Measurements from ENCODE around the gene OR52N4. TPM values are rescaled to one million over a fixed set of nuclear protein-coding genes. Genes with fewer than 3 reads are reported as not detected.

The OR52N4 gene
- total RNA-seq, result under 1 TPM in 1 of 2 donors, not detected in 1; 0.14 TPM
- polyA plus RNA-seq, result not detected

GRCh38 chr11:5753943-5754342 lies at the start of gene OR52N4:
TSS of gene OR52N4 (plus strand) at chr11:5754243. CDS start at chr11:5754741, 498 bp downstream.
- no peaks in the 10 kb centered on the region for H3K9me3 ChIP-seq (ENCODE audit: control insufficient read depth in 4 of 4, low read length in 3 of 4)
- H3K36me3 ChIP-seq (ENCODE audit: control insufficient read depth in 4 of 4, insufficient read depth in 3 of 4, low read depth in 1 of 4, low read length in 3 of 4), result no peaks in the 10 kb centered on the region
- TF ChIP-seq FOXA1 (IDR thresholded peaks at IDR 0.05) (no peak), FOXA2 (IDR thresholded peaks at IDR 0.05) (no peak), ZBTB33 (IDR thresholded peaks at IDR 0.05) (no peak), NR2F2 (IDR thresholded peaks at IDR 0.05) (no peak)
- no peak within 1 kb of the TSS for H3K27ac ChIP-seq (ENCODE audit: low read depth in 1 of 2, low read length in 2 of 2)
- H3K4me3 ChIP-seq (ENCODE audit: low read depth in 1 of 3, low read length in 3 of 3), result no peak within 1 kb of the TSS
- no peaks in the 10 kb centered on the region for H3K4me1 ChIP-seq (ENCODE audit: control insufficient read depth in 4 of 4, insufficient read depth in 4 of 4, low read length in 3 of 4)
- no peak for DNase-seq (ENCODE audit: low spot score)
- peaks cover 0 to 9% (median 0%) of the 10 kb centered on the region in 4 donors for H3K27me3 ChIP-seq (ENCODE audit: control insufficient read depth in 4 of 4, insufficient read depth in 4 of 4, low read length in 3 of 4)
- no peak within 1 kb of the TSS for H3K9ac ChIP-seq (ENCODE audit: low read depth in 1 of 2, low read length in 2 of 2)
- WGBS, result 92% methylated on average over 1 of the region's 1 CpG

DNA sequence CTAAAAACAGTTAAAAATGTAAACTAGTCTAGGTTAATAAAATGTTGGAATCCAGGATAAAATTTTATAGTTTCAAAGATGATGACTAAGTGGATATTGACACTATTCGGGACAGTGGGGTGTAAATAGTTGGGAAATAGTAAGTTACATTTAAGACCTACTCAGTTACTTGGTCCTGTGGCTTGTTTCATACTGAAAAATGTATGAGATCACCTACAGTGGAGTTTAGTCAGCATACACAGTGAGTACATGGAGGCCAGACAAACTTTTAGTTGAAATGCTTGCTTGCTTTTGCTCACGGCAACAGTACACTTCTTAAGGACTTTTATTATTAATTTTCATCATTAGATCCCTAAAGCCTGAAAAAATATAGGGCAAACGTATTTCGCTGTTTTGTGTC lies 48.4 kb upstream of the OR52N4 start:
- TF ChIP-seq GABPA (IDR thresholded peaks at IDR 0.05 in 1 of 2, conservative IDR thresholded peaks at IDR 0.05 in 1 of 2) (no peak), CTCF (IDR thresholded peaks at IDR 0.05; ENCODE audit: low read depth, low read length, missing input control) (no peak), SP1 (IDR thresholded peaks at IDR 0.05) (no peak), FOXA1 (IDR thresholded peaks at IDR 0.05) (no peak), RAD21 (IDR thresholded peaks at IDR 0.05) (no peak), HNF4A (conservative IDR thresholded peaks at IDR 0.05) (no peak), JUND (IDR thresholded peaks at IDR 0.05) (no peak), NR2F2 (IDR thresholded peaks at IDR 0.05) (no peak), ATF3 (IDR thresholded peaks at IDR 0.05) (no peak), EGR1 (IDR thresholded peaks at IDR 0.05; ENCODE audit: low read depth in 2 of 2) (no peak), TAF1 (conservative IDR thresholded peaks at IDR 0.05) (no peak), RXRA (IDR thresholded peaks at IDR 0.05) (no peak), YY1 (IDR thresholded peaks at IDR 0.05) (no peak), HNF4G (IDR thresholded peaks at IDR 0.05) (no peak), FOXA2 (IDR thresholded peaks at IDR 0.05) (no peak), MAX (IDR thresholded peaks at IDR 0.05) (no peak), ZBTB33 (IDR thresholded peaks at IDR 0.05) (no peak)
- TF ChIP-seq, protein P1, sequence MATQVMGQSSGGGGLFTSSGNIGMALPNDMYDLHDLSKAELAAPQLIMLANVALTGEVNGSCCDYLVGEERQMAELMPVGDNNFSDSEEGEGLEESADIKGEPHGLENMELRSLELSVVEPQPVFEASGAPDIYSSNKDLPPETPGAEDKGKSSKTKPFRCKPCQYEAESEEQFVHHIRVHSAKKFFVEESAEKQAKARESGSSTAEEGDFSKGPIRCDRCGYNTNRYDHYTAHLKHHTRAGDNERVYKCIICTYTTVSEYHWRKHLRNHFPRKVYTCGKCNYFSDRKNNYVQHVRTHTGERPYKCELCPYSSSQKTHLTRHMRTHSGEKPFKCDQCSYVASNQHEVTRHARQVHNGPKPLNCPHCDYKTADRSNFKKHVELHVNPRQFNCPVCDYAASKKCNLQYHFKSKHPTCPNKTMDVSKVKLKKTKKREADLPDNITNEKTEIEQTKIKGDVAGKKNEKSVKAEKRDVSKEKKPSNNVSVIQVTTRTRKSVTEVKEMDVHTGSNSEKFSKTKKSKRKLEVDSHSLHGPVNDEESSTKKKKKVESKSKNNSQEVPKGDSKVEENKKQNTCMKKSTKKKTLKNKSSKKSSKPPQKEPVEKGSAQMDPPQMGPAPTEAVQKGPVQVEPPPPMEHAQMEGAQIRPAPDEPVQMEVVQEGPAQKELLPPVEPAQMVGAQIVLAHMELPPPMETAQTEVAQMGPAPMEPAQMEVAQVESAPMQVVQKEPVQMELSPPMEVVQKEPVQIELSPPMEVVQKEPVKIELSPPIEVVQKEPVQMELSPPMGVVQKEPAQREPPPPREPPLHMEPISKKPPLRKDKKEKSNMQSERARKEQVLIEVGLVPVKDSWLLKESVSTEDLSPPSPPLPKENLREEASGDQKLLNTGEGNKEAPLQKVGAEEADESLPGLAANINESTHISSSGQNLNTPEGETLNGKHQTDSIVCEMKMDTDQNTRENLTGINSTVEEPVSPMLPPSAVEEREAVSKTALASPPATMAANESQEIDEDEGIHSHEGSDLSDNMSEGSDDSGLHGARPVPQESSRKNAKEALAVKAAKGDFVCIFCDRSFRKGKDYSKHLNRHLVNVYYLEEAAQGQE (IDR thresholded peaks at IDR 0.05), result no peak
- Histone ChIP-seq H3K9me3 (ENCODE audit: control insufficient read depth in 4 of 4, low read length in 3 of 4) (no peaks in the 10 kb centered on the region), H3K9ac (ENCODE audit: low read depth in 1 of 2, low read length in 2 of 2) (no peak overlapping the region), H3K27ac (ENCODE audit: low read depth in 1 of 2, low read length in 2 of 2) (no peak overlapping the region), H3K36me3 (ENCODE audit: control insufficient read depth in 4 of 4, insufficient read depth in 3 of 4, low read depth in 1 of 4, low read length in 3 of 4) (peaks cover 5 to 12% (median 7%) of the 10 kb centered on the region in 4 donors), H3K27me3 (ENCODE audit: control insufficient read depth in 4 of 4, insufficient read depth in 4 of 4, low read length in 3 of 4) (no peaks in the 10 kb centered on the region), H3K4me3 (ENCODE audit: low read depth in 1 of 3, low read length in 3 of 3) (no peak overlapping the region), H3K4me1 (ENCODE audit: control insufficient read depth in 4 of 4, insufficient read depth in 4 of 4, low read length in 3 of 4) (no peaks in the 10 kb centered on the region)
- 94% methylated on average over 4 of the region's 4 CpGs for WGBS
- DNase-seq (ENCODE audit: low spot score), result no peak

Data from liver (tissue), 9 donors.